Measurements from ENCODE around the gene CSNK1G2. TPM values are rescaled to one million over a fixed set of nuclear protein-coding genes. Genes with fewer than 3 reads are reported as not detected.
"Not testable (repeated sequence)": the region's sequence is repeated elsewhere in the genome, so short reads cannot be mapped to it uniquely, and the experiment has no call there.

Gene CSNK1G2
- total RNA-seq, 1 experiment from 2014 or later: 186 TPM

GRCh38 chr19:1979017-1979416, 38.0 kb downstream of the CSNK1G2 start:
- H3K36me3 ChIP-seq (replicated peaks; ENCODE audit: control insufficient read depth, insufficient read depth, low read length): peaks cover 9% of the 10 kb centered on the region
- H3K4me3 ChIP-seq (ENCODE audit: insufficient read depth, low read depth, low read length): no peak overlapping the region
- DNase-seq: no peak
- no peaks in the 10 kb centered on the region for H3K27me3 ChIP-seq (ENCODE audit: control insufficient read depth, insufficient read depth, low read length)

GRCh38 chr19:1979642-1980041, 38.7 kb downstream of the CSNK1G2 start:
- no peaks in the 10 kb centered on the region for H3K27me3 ChIP-seq (ENCODE audit: control insufficient read depth, insufficient read depth, low read length)
- no peak overlapping the region for H3K4me3 ChIP-seq (ENCODE audit: insufficient read depth, low read depth, low read length)
- no peak for DNase-seq
- peaks cover 9% of the 10 kb centered on the region for H3K36me3 ChIP-seq (replicated peaks; ENCODE audit: control insufficient read depth, insufficient read depth, low read length)

- no peak for DNase-seq
- Histone ChIP-seq H3K4me3 (ENCODE audit: insufficient read depth, low read depth, low read length) (no peak overlapping the region), H3K27me3 (ENCODE audit: control insufficient read depth, insufficient read depth, low read length) (no peaks in the 10 kb centered on the region), H3K36me3 (replicated peaks; ENCODE audit: control insufficient read depth, insufficient read depth, low read length) (peaks cover 9% of the 10 kb centered on the region)
Measured at GRCh38 chr19:1980091-1980808, 39.3 kb downstream of the CSNK1G2 start.

GRCh38 chr19:1980809-1981181, 39.8 kb downstream of the CSNK1G2 start:
- Histone ChIP-seq H3K36me3 (replicated peaks; ENCODE audit: control insufficient read depth, insufficient read depth, low read length) (peaks cover 9% of the 10 kb centered on the region), H3K27me3 (ENCODE audit: control insufficient read depth, insufficient read depth, low read length) (no peaks in the 10 kb centered on the region), H3K4me3 (ENCODE audit: insufficient read depth, low read depth, low read length) (no peak overlapping the region)
- DNase-seq: no peak

GRCh38 chr19:1981253-1981652, 40.3 kb downstream of the CSNK1G2 start:
- Histone ChIP-seq H3K27me3 (ENCODE audit: control insufficient read depth, insufficient read depth, low read length) (no peaks in the 10 kb centered on the region), H3K36me3 (replicated peaks; ENCODE audit: control insufficient read depth, insufficient read depth, low read length) (peaks cover 9% of the 10 kb centered on the region), H3K4me3 (ENCODE audit: insufficient read depth, low read depth, low read length) (no peak overlapping the region)
- DNase-seq: no peak

- Histone ChIP-seq H3K27me3 (ENCODE audit: control insufficient read depth, insufficient read depth, low read length) (no peaks in the 10 kb centered on the region), H3K4me3 (ENCODE audit: insufficient read depth, low read depth, low read length) (no peak overlapping the region), H3K36me3 (replicated peaks; ENCODE audit: control insufficient read depth, insufficient read depth, low read length) (peaks cover 12% of the 10 kb centered on the region)
- no peak for DNase-seq
Measured at GRCh38 chr19:1984357-1984756, 43.4 kb downstream of the CSNK1G2 start.

GRCh38 chr19:1985588-1986356, 44.8 kb downstream of the CSNK1G2 start:
- H3K36me3 ChIP-seq (replicated peaks; ENCODE audit: control insufficient read depth, insufficient read depth, low read length): peaks cover 14% of the 10 kb centered on the region
- DNase-seq: no peak

GRCh38 chr19:1986357-1987162, 45.6 kb downstream of the CSNK1G2 start:
- Histone ChIP-seq H3K27me3 (ENCODE audit: control insufficient read depth, insufficient read depth, low read length) (no peaks in the 10 kb centered on the region), H3K4me3 (ENCODE audit: insufficient read depth, low read depth, low read length) (no peak overlapping the region), H3K36me3 (replicated peaks; ENCODE audit: control insufficient read depth, insufficient read depth, low read length) (peaks cover 9% of the 10 kb centered on the region)
- DNase-seq: no peak

More at GRCh38 chr19:1985588-1986356, 44.8 kb downstream of the CSNK1G2 start:
- no peak overlapping the region for H3K4me3 ChIP-seq (ENCODE audit: insufficient read depth, low read depth, low read length)
- no peaks in the 10 kb centered on the region for H3K27me3 ChIP-seq (ENCODE audit: control insufficient read depth, insufficient read depth, low read length)

GRCh38 chr19:1987197-1988187, 46.5 kb downstream of the CSNK1G2 start:
- Histone ChIP-seq H3K27me3 (ENCODE audit: control insufficient read depth, insufficient read depth, low read length) (no peaks in the 10 kb centered on the region), H3K4me3 (ENCODE audit: insufficient read depth, low read depth, low read length) (no peak overlapping the region), H3K36me3 (replicated peaks; ENCODE audit: control insufficient read depth, insufficient read depth, low read length) (peaks cover 6% of the 10 kb centered on the region)
- DNase-seq: no peak

GRCh38 chr19:1988464-1988863, 47.5 kb downstream of the CSNK1G2 start:
- H3K4me3 ChIP-seq (ENCODE audit: insufficient read depth, low read depth, low read length); H3K36me3 ChIP-seq (replicated peaks; ENCODE audit: control insufficient read depth, insufficient read depth, low read length); DNase-seq: not testable (repeated sequence)

GRCh38 chr19:1989513-1990229, 48.7 kb downstream of the CSNK1G2 start:
- no peak for DNase-seq
- peaks cover 6% of the 10 kb centered on the region for H3K36me3 ChIP-seq (replicated peaks; ENCODE audit: control insufficient read depth, insufficient read depth, low read length)
- no peak overlapping the region for H3K4me3 ChIP-seq (ENCODE audit: insufficient read depth, low read depth, low read length)

More at GRCh38 chr19:1988464-1988863, 47.5 kb downstream of the CSNK1G2 start:
- not testable (repeated sequence) for H3K27me3 ChIP-seq (ENCODE audit: control insufficient read depth, insufficient read depth, low read length)

GRCh38 chr19:1990230-1991017, 49.5 kb downstream of the CSNK1G2 start:
- Histone ChIP-seq H3K27me3 (ENCODE audit: control insufficient read depth, insufficient read depth, low read length) (no peaks in the 10 kb centered on the region), H3K36me3 (replicated peaks; ENCODE audit: control insufficient read depth, insufficient read depth, low read length) (peaks cover 6% of the 10 kb centered on the region), H3K4me3 (ENCODE audit: insufficient read depth, low read depth, low read length) (no peak overlapping the region)
- DNase-seq: no peak

More at GRCh38 chr19:1989513-1990229, 48.7 kb downstream of the CSNK1G2 start:
- H3K27me3 ChIP-seq (ENCODE audit: control insufficient read depth, insufficient read depth, low read length): no peaks in the 10 kb centered on the region

All from H7 (cell line).